HG02840 (cell line): Measurements from ENCODE around the gene ZCCHC7.

Source experiments
- ATAC-seq: cut with Tn5 transposase; IDR thresholded peaks from one replicate; pipeline ENCODE4 v1.9.1; 2021; ENCODE audit warnings: mild to moderate bottlenecking, moderate library complexity, moderate number of reproducible peaks; ENCODE audit not compliant: unreplicated experiment, low FRiP score

The ZCCHC7 gene

DNA sequence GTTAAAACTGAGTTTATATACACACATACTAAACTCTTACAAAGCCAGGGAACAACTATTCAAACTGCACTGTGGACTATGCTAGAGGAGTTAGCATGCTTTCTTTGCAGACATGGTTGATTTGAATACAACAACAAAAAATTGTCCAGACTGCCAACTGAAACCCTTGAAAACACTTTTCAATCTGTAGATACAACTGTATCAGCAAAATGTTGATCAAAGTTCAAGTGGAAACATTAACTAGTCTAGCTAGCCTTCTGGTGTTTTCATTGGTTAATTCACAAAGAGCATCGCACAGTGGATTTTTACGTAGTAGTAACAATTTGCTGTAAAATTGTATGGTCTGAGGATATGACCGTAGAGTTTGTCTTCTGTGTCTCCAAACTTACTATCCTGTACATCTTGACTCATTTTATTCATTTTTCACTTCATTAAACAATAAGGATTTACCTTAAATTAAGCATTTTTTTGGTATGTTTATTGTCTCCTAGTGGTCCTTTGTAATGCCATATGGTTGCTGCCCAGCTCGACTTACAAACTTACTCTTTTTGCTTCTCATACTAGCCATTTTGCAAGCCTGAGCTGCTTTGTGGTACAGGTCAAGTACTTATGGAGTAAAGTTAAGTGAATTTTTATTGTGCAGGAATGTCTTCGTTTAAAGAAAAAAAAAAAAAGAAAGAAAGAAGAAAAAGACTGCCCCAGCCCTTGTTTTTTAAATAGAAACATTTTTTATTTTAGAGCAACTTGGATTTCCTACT lies 123.4 kb downstream of the ZCCHC7 start:
- ATAC-seq: no peak

GRCh38 chr9:37246826-37247225 lies 126.5 kb downstream of the ZCCHC7 start:
- no peak for ATAC-seq

DNA sequence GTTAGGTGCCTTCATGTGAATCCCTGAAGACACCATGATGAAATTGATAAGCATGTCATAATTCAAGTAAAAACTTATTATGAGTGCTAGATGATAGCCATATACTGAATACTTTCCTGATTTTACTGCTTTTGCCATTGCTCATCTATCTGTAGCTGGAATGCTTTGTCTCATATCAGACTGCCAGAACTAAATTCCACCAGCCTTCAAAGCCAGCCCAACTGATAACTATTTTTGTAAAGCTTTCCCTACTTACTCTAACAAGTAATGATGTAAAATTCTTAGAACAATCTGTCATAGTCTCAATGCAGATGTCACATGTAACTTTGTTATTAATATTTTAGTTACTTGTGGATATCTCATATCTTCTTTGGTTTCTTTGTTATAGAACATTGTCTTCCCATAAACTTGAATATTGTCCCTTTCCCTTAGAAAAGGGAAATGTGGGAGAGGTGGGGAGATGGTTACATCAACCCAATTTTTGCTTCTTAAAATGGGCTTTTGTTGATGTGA lies 128.3 kb downstream of the ZCCHC7 start:
- no peak for ATAC-seq

GRCh38 chr9:37251452-37251851 lies 131.1 kb downstream of the ZCCHC7 start:
- no peak for ATAC-seq

GRCh38 chr9:37253377-37253937 lies 133.1 kb downstream of the ZCCHC7 start:
- ATAC-seq: no peak

GRCh38 chr9:37255187-37255586 lies 134.8 kb downstream of the ZCCHC7 start:
- no peak for ATAC-seq

- no peak for ATAC-seq
Observed at GRCh38 chr9:37255944-37256862, 135.8 kb downstream of the ZCCHC7 start.

DNA sequence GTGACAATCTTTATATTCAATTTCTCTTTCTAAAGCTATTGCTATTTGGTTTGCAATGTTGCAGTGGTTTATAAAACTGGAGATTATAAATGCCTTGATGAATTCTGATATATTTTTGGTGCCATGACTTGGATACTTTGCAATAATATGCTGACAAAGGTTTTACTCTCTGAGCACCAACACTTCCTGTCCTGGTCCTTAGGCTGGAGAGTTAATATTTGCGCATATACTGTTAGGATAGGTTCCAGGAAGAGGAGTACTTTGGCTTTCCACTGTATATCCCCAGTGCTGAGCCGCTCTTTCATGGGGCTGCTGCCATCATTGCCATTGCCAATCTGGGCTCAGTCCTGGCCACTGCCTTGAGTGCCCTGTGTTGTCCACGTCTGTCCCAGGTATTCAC lies 139.6 kb downstream of the ZCCHC7 start:
- no peak for ATAC-seq

GRCh38 chr9:37262410-37262809 lies 142.0 kb downstream of the ZCCHC7 start:
- ATAC-seq: no peak

DNA sequence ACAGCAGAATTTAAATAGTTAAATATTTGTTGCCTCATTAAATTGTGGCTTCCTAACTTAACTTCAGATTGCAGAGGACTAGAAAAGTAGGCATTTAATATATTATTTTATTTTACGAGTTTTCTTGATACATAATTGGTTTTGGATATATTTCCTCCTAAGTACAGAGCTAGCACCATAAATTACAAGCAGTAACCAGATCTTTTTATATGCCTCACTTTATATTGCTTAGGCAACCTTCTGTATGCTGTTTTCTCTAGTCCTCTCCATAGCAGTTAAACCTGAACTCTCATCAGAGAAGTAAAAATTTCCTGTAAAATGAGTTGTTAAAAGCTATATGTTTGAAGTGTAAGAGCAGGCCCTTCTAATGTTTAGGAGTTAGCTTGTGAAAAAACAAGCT lies 144.2 kb downstream of the ZCCHC7 start:
- ATAC-seq: no peak

DNA sequence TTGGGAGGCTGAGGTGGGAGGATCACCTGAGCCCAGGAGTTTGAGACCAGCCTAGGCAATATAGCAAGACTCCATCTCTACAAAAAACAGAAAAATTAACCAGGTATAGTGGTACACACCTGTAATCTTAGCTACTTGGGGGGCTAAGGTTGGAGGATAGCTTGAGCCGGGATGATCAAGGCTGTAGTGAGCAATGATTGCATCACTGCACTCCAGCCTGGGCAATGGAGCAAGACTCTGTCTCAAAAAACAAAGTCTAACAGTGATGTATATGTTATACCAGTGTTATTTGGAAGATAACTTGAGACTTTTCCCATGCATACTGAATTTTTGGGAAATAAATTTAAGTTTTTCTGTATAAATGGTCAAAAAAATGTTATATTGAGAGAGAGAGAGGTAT lies 146.3 kb downstream of the ZCCHC7 start:
- ATAC-seq: no peak

GRCh38 chr9:37269221-37269620 lies 148.8 kb downstream of the ZCCHC7 start:
- ATAC-seq: no peak

DNA sequence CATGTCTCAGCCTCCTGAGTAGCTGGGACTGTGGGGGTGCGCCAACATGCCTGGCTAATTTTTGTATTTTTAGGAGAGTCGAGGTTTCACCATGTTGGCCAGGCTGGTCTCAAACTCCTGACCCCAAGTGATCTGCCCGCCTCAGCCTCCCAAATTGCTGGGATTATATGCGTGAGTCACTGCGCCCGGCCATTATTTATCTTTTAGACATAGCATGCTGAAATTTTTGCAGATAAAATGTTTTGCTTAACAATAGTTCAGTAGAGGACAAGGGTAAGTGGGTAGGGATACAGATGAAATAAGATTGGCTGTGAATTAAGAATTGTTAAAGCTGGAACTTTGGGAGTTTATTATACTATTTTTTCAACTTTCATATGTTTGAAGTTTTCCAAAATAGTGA lies 151.3 kb downstream of the ZCCHC7 start:
- no peak for ATAC-seq

DNA sequence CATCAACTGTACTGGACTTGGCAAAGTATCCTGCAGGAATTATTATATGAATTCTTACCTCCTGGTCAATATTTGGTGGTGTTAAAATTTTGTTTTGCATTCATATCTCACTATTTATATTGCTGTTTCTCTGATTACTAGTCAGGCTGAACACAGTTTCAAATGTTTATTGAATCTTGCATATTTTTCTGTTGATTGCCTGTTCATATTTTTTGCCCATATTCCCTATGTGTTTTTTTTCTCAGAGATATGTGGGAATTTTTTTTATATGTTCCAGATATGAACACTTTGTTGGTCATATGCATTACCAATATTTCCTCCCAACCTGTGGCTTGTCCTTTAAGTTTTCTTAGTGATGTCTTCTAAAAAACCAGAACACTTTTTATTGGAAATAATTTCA lies 153.2 kb downstream of the ZCCHC7 start:
- ATAC-seq: no peak

- ATAC-seq: no peak
Observed at GRCh38 chr9:37281541-37281940, 161.2 kb downstream of the ZCCHC7 start.

DNA sequence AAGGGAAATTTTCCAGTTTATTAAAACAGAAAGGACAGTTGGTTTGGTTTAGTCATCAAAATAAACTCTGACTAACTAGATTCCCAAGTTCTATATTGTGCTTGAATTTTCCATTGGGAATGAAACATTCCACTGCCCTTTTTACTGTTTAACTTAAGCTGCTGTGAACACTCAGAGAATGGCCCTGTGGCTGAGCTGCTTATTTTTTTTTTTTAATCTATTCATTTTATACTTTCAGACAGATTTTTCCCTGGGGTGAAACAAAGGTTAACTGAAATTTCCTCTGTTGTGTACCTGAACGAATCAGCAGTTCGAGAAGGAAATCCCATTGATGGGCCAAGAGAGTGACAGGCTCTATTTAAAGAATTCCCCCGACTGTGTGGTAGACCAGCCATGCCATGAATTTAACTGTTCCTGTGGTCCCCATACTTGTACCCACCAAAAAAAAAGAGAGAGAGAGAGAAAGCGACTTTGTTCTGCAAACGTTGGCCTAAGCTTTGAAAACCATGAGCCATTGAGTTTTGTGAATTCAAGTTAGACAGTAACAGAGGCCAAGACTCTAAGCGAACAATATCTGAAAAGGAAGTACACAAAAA lies 163.5 kb downstream of the ZCCHC7 start:
- no peak for ATAC-seq

GRCh38 chr9:37284636-37285035 lies 164.3 kb downstream of the ZCCHC7 start:
- no peak for ATAC-seq

- no peak for ATAC-seq
Observed at GRCh38 chr9:37286530-37287175, 166.3 kb downstream of the ZCCHC7 start.

DNA sequence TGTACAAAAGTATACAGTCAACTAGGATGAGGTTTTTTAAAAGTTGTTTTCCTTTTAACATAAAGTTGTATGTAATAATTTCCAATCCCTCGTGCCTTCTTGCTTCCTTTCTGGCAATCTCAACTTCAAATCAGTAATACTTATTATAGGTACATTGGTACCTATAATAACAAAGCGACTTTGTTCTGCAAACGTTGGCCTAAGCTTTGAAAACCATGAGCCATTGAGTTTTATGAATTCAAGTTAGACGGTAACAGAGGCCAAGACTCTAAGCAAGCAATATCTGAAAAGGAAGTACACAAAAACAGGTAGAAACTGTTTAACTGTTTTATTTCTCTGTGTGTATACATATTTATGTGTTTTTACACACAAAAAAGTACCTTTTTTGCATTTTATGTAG lies 166.9 kb downstream of the ZCCHC7 start:
- no peak for ATAC-seq

- no peak for ATAC-seq
Observed at GRCh38 chr9:37289631-37290030, 169.3 kb downstream of the ZCCHC7 start.
